ENCODE measurements around the gene PSG7. TPM values are rescaled to one million over a fixed set of nuclear protein-coding genes. Genes with fewer than 3 reads are reported as not detected.
"Not testable (repeated sequence)": the region's sequence is repeated elsewhere in the genome, so short reads cannot be mapped to it uniquely, and the experiment has no call there.

The PSG7 gene
- total and polyA plus RNA-seq, 2 of the 13 experiments (the other 11 are each of a cell fraction or from before 2014, with no cell fraction given), result not detected

DNA sequence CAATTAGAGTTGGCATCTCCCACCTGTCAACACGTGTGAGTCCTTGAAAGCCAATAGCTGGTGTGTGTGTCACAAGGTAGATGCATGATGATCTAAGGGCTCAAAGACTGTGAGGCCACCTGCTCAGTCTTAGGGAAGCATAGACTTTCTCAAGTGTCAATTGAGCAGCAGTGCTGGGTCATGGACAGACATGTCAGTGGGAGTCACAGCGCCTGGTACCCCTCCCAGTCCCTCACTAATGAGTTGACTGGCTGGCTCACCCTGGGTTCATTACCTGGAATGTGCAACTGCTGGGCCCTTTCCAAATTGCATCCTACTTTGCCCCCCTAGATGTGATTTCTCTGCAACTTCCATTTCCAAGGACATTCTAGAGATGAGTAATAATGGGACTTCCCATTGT is 10.2 kb downstream of the PSG7 start:
- no peak overlapping the region for H2AFZ ChIP-seq (ENCODE audit: low read length)
- FAIRE-seq (no peak), DNase-seq (ENCODE audit: low spot score) (no peak), ATAC-seq (no peak)
- in situ Hi-C loops (cut with HindIII; ENCODE audit: extremely low pct_ligation_motif_present, low pct_unique_long_range_greater_than_20kb) (no loop called here), intact Hi-C loops (cut with micrococcal nuclease; ENCODE audit: unreplicated experiment) (no loop called here)
- no peaks in the 10 kb centered on the region for H3K9me3 ChIP-seq (ENCODE audit: low read length)
- ChIA-PET CTCF (ENCODE audit: low intra/inter-chr PET ratio, low total read pairs) (no interaction called here), POLR2A (no interaction called here)
- no peaks in the 10 kb centered on the region for H3K27me3 ChIP-seq (ENCODE audit: control insufficient read depth in 1 of 2, insufficient read depth in 2 of 2, low read length in 2 of 2)
- H3K79me2 ChIP-seq (ENCODE audit: insufficient read depth, low read length), result no peaks in the 10 kb centered on the region
- no peak overlapping the region for H3K4me3 ChIP-seq (replicated peaks in 1 of 3; ENCODE audit: insufficient read depth in 1 of 3, low read depth in 2 of 3, low read length in 3 of 3)
- 0 out of 2 replicates have a peak, but pooled peaks cover 3% of the 10 kb centered on the region for H4K20me1 ChIP-seq (ENCODE audit: insufficient read depth, low read length)
- TF ChIP-seq FOSL1 (CRISPR knock-in tag; IDR thresholded peaks at IDR 0.05; ENCODE audit: borderline replicate concordance) (no peak), YY1 (IDR thresholded peaks at IDR 0.05; ENCODE audit: insufficient read depth, insufficient replicate concordance, low read depth, low read length) (no peak), HOXA5 (CRISPR knock-in tag; IDR thresholded peaks at IDR 0.05) (no peak)
- 0% methylated on average over 1 of the region's 2 CpGs for WGBS (ENCODE audit: low lambda C conversion rate)
- BruUV-seq (replicated peaks), result no TSS peak
- no peaks in the 10 kb centered on the region for H3K36me3 ChIP-seq (replicated peaks in 1 of 2; ENCODE audit: control insufficient read depth in 1 of 2, insufficient read depth in 2 of 2, low read length in 2 of 2)
- H3K4me1 ChIP-seq (ENCODE audit: insufficient read depth, low read length), result no peaks in the 10 kb centered on the region
- no peak overlapping the region for H3K27ac ChIP-seq (ENCODE audit: extremely low read length, insufficient read depth, low read length)
- H3K9ac ChIP-seq (ENCODE audit: insufficient read depth, low read depth, low read length), result no peak overlapping the region
- no peak overlapping the region for H3K4me2 ChIP-seq (ENCODE audit: low read depth, low read length)

DNA sequence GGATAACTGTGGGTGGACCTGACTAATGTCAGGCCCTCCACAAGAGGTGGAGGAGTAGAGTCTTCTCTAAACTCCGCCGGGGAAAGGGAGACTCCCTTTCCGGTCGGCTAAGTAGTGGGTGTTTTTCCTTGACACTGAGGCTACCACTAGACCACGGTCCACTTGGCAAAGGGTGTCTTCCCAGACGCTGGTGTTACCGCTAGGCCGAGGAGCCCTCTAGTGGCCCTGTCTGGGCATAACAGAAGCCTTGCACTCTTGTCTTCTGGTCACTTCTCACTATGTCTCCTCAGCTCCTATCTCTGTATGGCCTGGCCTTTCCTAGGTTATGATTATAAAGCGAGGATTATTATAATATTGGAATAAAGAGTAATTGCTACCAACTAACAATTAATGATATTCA is 13.9 kb downstream of the PSG7 start:
- H3K9me3 ChIP-seq (ENCODE audit: low read length); H3K27me3 ChIP-seq (ENCODE audit: control insufficient read depth in 1 of 2, insufficient read depth in 2 of 2, low read length in 2 of 2); H3K36me3 ChIP-seq (replicated peaks in 1 of 2; ENCODE audit: control insufficient read depth in 1 of 2, insufficient read depth in 2 of 2, low read length in 2 of 2); H3K4me3 ChIP-seq (replicated peaks in 1 of 3; ENCODE audit: insufficient read depth in 1 of 3, low read depth in 2 of 3, low read length in 3 of 3); intact Hi-C loops (cut with micrococcal nuclease; ENCODE audit: unreplicated experiment); BruUV-seq (replicated peaks); CTCF ChIA-PET (ENCODE audit: low intra/inter-chr PET ratio, low total read pairs); H3K27ac ChIP-seq (ENCODE audit: extremely low read length, insufficient read depth, low read length); H4K20me1 ChIP-seq (ENCODE audit: insufficient read depth, low read length); H3K79me2 ChIP-seq (ENCODE audit: insufficient read depth, low read length); H3K4me1 ChIP-seq (ENCODE audit: insufficient read depth, low read length); FAIRE-seq; H3K4me2 ChIP-seq (ENCODE audit: low read depth, low read length); in situ Hi-C loops (cut with HindIII; ENCODE audit: extremely low pct_ligation_motif_present, low pct_unique_long_range_greater_than_20kb); ATAC-seq; H2AFZ ChIP-seq (ENCODE audit: low read length); H3K9ac ChIP-seq (ENCODE audit: insufficient read depth, low read depth, low read length); POLR2A ChIA-PET: not testable (repeated sequence)
- WGBS (ENCODE audit: low lambda C conversion rate), result 7% methylated on average over 5 of the region's 9 CpGs
- TF ChIP-seq ZFX (CRISPR knock-in tag; IDR thresholded peaks at IDR 0.05; ENCODE audit: low read depth), result peak; percentile 33; the same call in 1 of the 2 replicates
- TF ChIP-seq ZFY (CRISPR knock-in tag; IDR thresholded peaks at IDR 0.05), result peak; percentile 20; the same call in 1 of the 2 replicates
- peak; percentile 59 for TF ChIP-seq CTCF (CRISPR knock-in tag; IDR thresholded peaks at IDR 0.05)
- peak; percentile 15 for DNase-seq (ENCODE audit: low spot score)

- FAIRE-seq; H3K79me2 ChIP-seq (ENCODE audit: insufficient read depth, low read length); H3K9ac ChIP-seq (ENCODE audit: insufficient read depth, low read depth, low read length); DNase-seq (ENCODE audit: low spot score); POLR2A ChIA-PET; H3K27me3 ChIP-seq (ENCODE audit: control insufficient read depth in 1 of 2, insufficient read depth in 2 of 2, low read length in 2 of 2); CTCF ChIA-PET (ENCODE audit: low intra/inter-chr PET ratio, low total read pairs); intact Hi-C loops (cut with micrococcal nuclease; ENCODE audit: unreplicated experiment); in situ Hi-C loops (cut with HindIII; ENCODE audit: extremely low pct_ligation_motif_present, low pct_unique_long_range_greater_than_20kb); H2AFZ ChIP-seq (ENCODE audit: low read length); ATAC-seq; H3K36me3 ChIP-seq (replicated peaks in 1 of 2; ENCODE audit: control insufficient read depth in 1 of 2, insufficient read depth in 2 of 2, low read length in 2 of 2); H3K4me2 ChIP-seq (ENCODE audit: low read depth, low read length); H3K4me3 ChIP-seq (replicated peaks in 1 of 3; ENCODE audit: insufficient read depth in 1 of 3, low read depth in 2 of 3, low read length in 3 of 3); BruUV-seq (replicated peaks); H4K20me1 ChIP-seq (ENCODE audit: insufficient read depth, low read length); H3K27ac ChIP-seq (ENCODE audit: extremely low read length, insufficient read depth, low read length); H3K4me1 ChIP-seq (ENCODE audit: insufficient read depth, low read length); H3K9me3 ChIP-seq (ENCODE audit: low read length): not testable (repeated sequence)
These were observed 16.0 kb downstream of the PSG7 start for GRCh38 chr19:42920971-42921370.

All from HepG2 (cell line).